Measurements from ENCODE around the gene PRPF18. TPM values are rescaled to one million over a fixed set of nuclear protein-coding genes. Genes with fewer than 3 reads are reported as not detected.
"Not testable (repeated sequence)": the region's sequence is repeated elsewhere in the genome, so short reads cannot be mapped to it uniquely, and the experiment has no call there.

PRPF18 gene, protein sequence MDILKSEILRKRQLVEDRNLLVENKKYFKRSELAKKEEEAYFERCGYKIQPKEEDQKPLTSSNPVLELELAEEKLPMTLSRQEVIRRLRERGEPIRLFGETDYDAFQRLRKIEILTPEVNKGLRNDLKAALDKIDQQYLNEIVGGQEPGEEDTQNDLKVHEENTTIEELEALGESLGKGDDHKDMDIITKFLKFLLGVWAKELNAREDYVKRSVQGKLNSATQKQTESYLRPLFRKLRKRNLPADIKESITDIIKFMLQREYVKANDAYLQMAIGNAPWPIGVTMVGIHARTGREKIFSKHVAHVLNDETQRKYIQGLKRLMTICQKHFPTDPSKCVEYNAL
- total RNA-seq: 10 to 100 TPM; 21.8 to 44.0 (median 25.7) TPM

- DNase-seq (ENCODE audit: low spot score in 2 of 2): peak; percentile 95
- Histone ChIP-seq H3K27ac (peak within 1 kb of the TSS; percentile 65), H3K36me3 (no peaks in the 10 kb centered on the region), H3K4me1 (peaks cover 21% of the 10 kb centered on the region), H3K27me3 (peaks cover 21% of the 10 kb centered on the region), H3K4me3 (peak within 1 kb of the TSS; percentile 86), H3K9me3 (no peaks in the 10 kb centered on the region)
- under 1% methylated on average over 38 of the region's 38 CpGs for WGBS
- peak; percentile 74 to 98 for TF ChIP-seq CTCF (IDR thresholded peaks at IDR 0.05)
- TF ChIP-seq POLR2A (IDR thresholded peaks at IDR 0.05): peak in 1 of 2 donors; percentile 23
- TF ChIP-seq EP300 (IDR thresholded peaks at IDR 0.05): no peak
- TF ChIP-seq POLR2AphosphoS5 (IDR thresholded peaks at IDR 0.05): peak in 1 of 3 donors; percentile 67
Observed at GRCh38 chr10:13586676-13587355, at the start of gene PRPF18. Gene PRPF18, plus strand, starts transcription at chr10:13586965. Its CDS starts 122 bp downstream, at chr10:13587087.

DNA sequence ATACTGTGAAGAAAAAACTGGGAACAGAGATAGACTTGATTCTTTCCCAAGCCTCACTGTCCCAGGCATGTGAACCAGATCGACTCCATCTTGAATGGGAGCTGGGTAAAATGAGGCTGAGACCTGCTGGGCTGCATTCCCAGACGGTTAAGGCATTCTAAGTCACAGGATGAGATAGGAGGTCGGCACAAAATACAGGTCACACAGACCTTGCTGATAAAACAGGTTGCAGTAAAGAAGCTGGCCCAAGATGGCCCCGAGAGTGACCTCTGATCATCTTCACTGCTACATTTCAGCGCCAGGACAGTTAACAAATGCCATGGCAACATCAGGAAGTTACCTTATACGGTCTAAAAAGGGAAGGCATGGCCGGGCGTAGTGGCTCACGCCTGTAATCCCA, 48.8 kb upstream of the PRPF18 start:
- H3K4me3 ChIP-seq; H3K27ac ChIP-seq; H3K36me3 ChIP-seq; DNase-seq (ENCODE audit: low spot score in 2 of 2); H3K9me3 ChIP-seq; H3K4me1 ChIP-seq: not testable (repeated sequence)
- 74% methylated on average over 9 of the region's 9 CpGs for WGBS
- peaks cover 32% of the 10 kb centered on the region for H3K27me3 ChIP-seq

GRCh38 chr10:13542533-13542932, 44.2 kb upstream of the PRPF18 start:
- H3K27ac ChIP-seq: no peak overlapping the region

DNA sequence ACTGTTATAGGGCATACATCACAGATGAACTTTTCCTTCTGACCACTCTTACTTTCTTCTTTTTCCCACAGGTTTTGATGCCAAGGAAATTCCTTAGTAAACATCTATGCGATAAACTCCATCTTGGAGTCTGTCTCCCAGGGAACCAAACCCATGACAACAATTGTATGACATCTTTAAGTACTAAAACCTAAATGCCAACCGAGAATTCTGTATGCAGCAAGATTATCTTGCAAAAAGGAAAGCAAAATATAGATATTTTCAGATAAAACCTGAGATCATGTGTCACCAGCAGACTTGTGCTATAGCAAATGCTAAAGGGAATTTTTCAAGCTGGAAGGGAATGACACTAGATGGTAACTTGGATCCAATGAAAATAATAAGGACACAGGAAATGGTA, 36.0 kb upstream of the PRPF18 start:
- H3K4me1 ChIP-seq: no peaks in the 10 kb centered on the region
- H3K36me3 ChIP-seq: no peaks in the 10 kb centered on the region
- H3K9me3 ChIP-seq: peaks cover 11% of the 10 kb centered on the region
- WGBS: 89% methylated on average over 2 of the region's 2 CpGs
- H3K27me3 ChIP-seq: peaks cover 11% of the 10 kb centered on the region
- no peak for DNase-seq (ENCODE audit: low spot score in 2 of 2)
- H3K27ac ChIP-seq: no peak overlapping the region
- no peak overlapping the region for H3K4me3 ChIP-seq
- TF ChIP-seq POLR2AphosphoS5 (IDR thresholded peaks at IDR 0.05): no peak
- no peak for TF ChIP-seq EP300 (IDR thresholded peaks at IDR 0.05)
- no peak for TF ChIP-seq CTCF (IDR thresholded peaks at IDR 0.05)
- no peak for TF ChIP-seq POLR2A (IDR thresholded peaks at IDR 0.05)

More at GRCh38 chr10:13542533-13542932, 44.2 kb upstream of the PRPF18 start:
- no peak overlapping the region for H3K4me3 ChIP-seq
- no peaks in the 10 kb centered on the region for H3K9me3 ChIP-seq
- DNase-seq (ENCODE audit: low spot score in 2 of 2): no peak
- no peaks in the 10 kb centered on the region for H3K4me1 ChIP-seq
- H3K27me3 ChIP-seq: peaks cover 44% of the 10 kb centered on the region
- TF ChIP-seq CTCF (IDR thresholded peaks at IDR 0.05) (no peak), POLR2AphosphoS5 (IDR thresholded peaks at IDR 0.05) (no peak), POLR2A (IDR thresholded peaks at IDR 0.05) (no peak), EP300 (IDR thresholded peaks at IDR 0.05) (no peak)
- 85% methylated on average over 5 of the region's 5 CpGs for WGBS
- no peaks in the 10 kb centered on the region for H3K36me3 ChIP-seq

DNA sequence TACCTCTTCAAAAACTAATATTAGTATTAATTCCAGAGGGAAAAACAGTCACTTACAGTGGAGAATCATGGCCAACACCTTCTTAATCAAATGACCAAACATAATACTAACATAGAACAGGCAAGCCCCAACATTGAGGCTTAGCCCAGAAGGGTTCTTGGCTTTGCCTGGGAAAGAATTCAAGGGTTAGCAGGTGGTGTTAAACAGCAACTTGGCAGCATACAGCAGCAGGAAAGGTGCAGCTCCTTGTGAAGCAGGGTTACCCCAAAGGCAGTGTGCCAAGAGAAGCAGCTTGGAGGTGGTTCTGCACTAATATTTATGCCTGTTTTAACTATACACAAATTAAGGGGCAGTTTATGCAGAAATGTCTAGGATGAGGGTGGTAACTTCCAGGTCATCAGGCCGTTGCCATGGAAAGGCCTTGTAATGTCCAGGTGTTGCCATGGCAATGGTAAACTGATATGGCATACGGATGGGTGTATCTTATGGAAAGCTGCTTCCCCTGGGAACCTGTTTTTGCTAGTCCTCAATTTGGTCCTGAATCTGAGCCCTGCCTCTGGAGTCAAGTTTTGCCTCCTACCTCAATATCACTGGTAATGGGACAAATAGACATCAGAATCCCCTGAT, 30.8 kb upstream of the PRPF18 start:
- Histone ChIP-seq H3K4me3 (no peak overlapping the region), H3K27ac (no peak overlapping the region), H3K36me3 (no peaks in the 10 kb centered on the region), H3K27me3 (no peaks in the 10 kb centered on the region), H3K4me1 (no peaks in the 10 kb centered on the region), H3K9me3 (no peaks in the 10 kb centered on the region)
- no peak for DNase-seq (ENCODE audit: low spot score in 2 of 2)
- WGBS: 58% methylated on average over 2 of the region's 2 CpGs
- TF ChIP-seq POLR2AphosphoS5 (IDR thresholded peaks at IDR 0.05) (no peak), EP300 (IDR thresholded peaks at IDR 0.05) (no peak), CTCF (IDR thresholded peaks at IDR 0.05) (no peak), POLR2A (IDR thresholded peaks at IDR 0.05) (no peak)
